Epidermal melanocyte (primary cell): ENCODE measurements around the gene DBN1.
"Not testable (repeated sequence)": the region's sequence is repeated elsewhere in the genome, so short reads cannot be mapped to it uniquely, and the experiment has no call there.

Experiments
- DNase-seq: peaks from one replicate; pipeline ENCODE4 v3.0.0; 2011; ENCODE audit warnings: low spot score; ENCODE audit not compliant: insufficient read length

DBN1 gene

DNA sequence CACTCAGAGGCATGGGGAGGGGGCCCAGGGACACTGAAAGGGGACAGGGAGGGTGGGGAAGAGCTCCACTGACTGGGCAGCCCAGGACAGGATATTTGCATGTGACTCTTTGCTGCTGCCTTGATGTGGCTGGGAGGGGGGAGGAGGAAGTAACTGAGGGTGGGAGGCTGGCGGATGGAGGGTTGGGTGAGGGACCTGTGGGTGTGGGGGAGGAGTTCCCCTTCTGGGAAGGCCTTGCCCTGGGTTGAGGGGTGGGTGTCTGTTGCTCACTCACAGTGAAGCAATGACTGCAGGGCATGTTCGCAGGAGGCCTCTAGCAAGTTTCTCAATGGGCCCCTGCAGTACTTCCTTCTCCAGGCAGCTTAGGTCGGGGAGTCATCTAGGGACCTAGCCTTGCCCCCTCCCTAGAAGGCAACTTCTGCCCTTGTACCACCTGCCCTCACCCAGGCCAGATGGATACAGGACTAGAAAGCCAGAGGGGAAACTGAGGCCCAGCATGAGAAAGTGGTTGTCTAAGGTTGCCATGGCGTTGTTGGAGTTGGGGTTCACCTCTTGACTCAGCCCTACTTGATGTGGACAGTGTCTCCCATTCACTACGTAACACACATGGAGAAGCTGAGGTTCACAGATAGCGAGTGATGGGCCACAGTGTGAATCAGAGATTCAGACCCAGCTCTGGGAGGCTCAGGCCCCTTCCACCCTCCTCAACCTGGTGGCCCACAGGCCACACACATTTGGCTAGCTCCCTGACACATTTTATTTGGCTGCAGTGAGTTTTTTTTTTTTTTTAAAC, 44.0 kb downstream of the DBN1 start:
- DNase-seq: no peak

DNA sequence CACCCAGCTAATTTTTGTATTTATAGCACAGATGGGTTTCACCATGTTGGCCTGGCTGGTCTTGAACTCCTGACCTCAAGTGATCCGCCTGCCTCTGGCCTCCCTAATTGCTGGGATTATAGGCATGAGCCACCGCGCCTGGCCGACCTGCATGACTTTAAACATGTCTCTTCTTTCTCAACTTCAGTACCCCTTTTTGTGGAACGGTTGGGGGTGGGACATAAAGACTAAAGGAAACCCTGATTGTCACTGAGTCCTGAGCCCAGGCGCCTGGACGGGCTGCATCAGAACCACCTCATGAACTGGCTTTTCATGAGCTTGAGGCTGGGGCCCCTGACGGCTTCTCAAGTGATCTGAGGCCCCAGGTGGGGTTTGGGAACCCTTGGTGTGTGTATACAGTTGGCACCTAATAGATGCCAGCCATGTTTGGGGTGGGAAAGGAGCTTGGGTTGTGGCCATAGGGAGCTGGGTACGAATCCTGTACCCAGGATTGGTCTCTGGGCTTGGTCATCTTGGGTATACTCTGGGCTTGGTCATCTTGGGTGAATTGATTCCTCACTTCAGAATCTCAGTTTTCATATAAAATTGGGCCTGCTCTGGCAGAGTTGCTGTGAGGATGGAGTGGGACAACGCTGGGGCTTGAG, 44.7 kb downstream of the DBN1 start:
- DNase-seq: no peak

DNA sequence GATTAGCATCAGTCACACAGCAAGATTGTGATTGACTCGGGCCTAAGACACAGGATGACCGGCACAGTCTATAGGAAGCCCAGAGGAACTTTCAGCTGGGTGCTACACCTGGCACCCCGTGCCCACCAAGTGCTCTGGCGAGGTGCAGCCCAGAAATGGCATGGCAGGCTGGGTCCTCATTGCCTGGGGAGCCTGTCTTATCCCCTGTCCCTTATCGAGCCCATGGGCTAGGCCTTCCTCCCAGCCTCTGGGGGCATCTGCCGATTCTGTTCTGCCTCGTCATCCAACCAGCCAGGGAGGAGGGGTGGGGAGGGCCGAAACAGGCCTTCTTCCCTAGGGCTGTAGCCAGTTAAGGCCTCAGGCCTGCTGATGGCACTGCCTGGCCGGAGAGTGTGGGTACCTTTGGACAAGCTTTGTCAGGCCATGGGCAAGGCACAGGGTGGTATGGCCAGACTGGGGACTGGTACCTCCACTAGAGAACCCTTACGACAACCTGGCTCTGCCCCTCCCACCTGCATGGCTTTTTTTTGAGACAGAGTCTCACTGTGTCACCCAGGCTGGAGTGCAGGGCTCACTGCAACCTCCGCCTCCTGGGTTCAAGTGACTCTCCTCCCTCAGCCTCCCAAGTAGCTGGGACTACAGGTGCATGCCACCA, 45.4 kb downstream of the DBN1 start:
- no peak for DNase-seq

DNA sequence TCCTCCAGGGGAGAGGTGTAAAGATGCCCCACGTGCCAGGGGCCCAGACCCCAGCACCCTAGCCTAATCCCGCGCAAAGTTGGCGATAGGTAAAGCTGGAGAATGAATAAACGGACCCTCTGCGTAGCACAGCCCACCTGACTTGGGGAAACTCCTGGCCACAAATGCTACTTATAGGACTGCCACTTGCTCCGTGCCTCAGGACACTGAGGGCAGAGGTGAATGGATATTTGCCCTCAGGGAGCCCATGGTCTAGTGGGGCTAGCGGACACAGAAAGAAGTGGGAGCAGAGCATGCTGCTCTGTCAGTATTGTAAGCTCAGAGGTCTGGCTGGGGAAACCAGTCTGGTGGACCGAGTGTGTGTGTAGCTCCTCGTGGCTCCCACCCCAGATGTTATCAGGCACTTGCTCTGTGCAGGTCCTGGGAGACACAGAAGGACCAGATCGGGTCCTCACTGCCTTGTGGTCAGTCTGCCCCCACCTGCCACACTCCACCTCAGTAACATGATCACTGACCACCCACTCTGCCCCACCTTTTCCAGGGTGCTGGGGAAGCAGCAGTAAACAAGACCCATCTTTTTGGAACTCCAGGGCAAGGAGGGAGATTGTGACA, 46.1 kb downstream of the DBN1 start:
- DNase-seq: no peak

DNA sequence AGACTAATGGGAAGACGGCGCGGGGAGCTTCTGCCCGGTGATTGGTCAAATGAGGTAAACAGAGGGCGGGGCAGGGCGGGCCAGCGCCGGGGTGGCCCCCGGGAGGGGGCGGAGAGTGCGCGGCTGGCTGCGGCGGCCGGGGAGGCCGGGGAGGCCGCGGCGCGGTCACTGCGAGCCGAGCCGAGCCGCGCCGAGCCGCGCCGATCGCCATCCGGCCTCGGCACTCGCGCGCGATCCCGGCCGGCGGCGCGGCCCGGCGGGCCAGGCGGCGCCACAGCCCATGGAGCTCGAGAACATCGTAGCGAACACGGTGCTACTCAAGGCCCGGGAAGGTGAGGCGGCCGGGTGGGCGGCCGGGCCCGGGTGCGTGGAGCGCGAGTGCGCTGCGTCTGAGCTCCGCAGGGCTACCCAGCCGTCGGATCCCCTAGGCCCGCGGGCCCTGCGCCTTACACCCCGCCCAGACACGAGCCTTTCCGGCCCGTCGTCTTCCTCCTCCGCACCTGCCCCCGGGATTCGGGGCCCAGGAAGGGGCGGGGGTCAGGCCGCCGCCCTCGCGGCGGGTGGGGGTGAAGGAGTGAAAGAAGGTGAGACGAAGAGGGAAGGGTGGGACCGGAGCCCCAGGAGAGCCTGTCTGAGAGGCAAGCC, 46.7 kb downstream of the DBN1 start, which contains the start of gene GRK6:
GRK6 (plus strand) TSS at position 111 of the 645 bp plus-strand sequence; CDS start at position 281, 170 bp downstream.
- no peak for DNase-seq

DNA sequence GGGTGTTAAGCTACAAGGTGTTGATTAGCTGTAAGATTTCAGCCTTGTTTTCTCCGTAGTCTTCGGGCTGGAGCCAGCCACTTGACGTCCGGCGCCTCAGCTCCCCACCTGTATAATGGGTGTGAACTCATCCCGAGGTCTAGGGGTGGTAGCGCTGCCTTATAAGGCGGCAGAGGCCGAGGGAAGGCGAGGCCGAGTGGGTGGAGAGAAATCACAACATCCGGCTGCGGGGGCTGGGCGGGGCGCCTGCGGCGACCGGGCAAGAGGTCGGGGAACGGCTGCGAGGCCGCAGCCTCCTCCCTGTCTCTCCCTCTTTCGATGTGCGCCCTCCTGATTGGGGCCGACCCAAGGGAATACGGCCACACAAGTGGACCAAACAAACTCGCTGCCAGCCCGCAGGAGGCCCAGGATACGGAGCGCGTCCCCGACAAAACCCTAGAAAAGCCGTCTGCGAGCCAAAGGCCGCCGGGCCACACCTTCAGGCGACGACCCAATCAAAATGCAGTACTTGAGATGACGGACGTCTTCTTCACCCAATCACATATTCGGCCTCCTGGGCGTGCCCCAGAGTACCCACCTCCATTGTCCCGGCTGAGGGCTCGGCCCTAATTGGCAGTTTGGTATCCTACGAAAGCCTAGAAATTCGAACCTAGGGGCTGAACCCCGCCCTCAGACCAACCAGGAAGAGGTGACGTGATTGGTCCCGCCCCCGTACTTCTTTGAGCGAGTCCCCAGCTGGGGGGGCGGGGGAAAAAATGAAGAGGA, 47.5 kb downstream of the DBN1 start:
- peak; percentile 99 for DNase-seq

DNA sequence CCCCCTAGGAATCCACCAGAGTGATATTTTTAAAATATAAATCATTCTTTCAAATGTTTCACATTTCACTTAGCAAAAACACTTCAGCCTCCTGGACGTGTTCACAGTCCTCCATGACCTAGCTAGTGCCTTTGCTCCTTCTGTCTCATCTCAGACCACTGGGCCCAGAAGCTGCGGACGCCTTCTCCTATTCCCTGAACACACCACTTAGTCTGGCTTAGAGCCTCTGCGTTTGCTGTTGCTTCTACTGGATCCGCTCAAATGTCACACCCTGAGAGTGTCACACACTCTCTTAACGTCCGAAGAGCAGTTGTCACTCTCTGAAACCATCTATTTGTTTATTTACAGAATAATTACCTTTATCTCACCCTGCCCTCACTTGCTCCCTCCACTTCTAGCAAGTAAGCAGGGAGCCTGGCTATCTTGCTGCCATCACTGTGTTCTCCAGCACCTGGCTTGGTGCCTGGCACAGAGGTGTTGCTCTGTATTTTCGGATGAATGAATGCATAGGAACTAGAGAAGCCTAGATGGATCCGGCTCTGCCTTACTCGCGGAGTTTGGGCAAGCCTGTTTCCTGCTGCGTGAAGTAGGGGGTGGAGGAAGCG, 48.1 kb downstream of the DBN1 start:
- no peak for DNase-seq

DNA sequence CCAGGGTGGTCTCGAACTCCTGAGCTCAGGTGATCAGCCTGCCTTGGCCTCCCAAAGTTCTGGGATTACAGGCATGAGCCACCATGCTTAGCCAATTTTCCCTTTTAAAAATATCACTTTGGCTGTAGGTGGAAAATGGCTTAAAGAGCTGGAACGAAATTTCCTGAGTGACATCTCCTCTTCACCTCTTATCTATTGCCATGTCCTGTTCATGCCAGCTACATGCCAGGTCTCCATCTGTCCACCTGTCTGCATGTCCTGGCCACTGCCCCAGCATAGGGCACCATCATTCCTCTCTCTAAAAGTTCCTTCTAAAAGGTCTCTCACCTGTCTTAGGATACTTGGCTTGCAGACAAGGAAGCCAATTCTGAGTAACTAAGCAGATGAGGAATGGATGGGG, 49.8 kb downstream of the DBN1 start:
- DNase-seq: no peak

DNA sequence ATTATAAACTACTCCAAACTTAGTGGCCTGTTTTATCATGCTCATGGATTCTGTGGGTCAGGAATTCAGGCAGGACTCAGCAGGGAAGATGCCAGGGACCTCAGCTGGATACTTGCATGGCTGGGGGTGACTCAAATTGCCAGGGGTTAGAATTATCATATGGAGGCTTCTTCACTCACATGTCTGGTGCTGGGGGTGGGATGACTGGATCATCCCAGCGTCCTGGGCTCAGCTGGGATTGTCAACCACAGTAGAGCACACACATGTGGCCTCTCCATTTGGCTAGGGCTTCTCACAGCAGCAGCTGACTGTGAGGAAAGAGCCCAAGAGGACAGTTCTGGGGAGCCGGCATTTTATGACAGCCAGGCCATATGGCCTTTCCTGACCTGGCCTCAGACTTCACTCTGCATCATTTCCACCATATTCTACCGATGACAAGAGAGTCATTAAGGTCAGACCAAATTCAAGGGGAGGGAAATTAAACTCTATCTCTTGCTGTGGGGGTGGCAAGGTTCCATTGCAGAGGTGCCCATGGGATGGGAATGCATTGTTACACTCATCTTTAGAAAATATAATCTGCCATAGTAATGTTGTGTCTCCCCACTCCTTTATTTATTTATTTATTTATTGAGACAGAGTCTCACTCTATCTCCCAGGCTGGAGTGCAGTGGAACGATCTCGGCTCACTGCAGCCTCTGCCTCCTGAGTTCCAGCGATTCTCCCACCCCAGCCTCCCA, 52.2 kb downstream of the DBN1 start:
- DNase-seq: no peak

DNA sequence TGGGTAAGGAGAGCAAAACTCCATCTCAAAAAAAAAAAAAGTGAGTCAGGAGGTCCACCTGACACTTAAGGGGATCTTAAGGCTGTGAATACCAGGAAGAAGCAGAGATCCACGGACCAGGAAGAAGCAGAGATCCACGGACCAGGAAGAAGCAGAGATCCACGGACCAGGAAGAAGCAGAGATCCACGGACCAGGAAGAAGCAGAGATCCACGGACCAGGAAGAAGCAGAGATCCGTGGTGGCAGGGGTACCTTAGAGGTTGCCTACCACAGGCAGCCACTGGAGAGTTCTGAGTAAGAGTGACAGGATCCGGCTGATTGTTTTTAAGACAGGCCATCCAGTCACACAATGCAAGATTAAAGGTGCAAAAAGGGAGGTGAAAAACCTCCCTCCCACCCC, 53.0 kb downstream of the DBN1 start:
- DNase-seq: not testable (repeated sequence)

DNA sequence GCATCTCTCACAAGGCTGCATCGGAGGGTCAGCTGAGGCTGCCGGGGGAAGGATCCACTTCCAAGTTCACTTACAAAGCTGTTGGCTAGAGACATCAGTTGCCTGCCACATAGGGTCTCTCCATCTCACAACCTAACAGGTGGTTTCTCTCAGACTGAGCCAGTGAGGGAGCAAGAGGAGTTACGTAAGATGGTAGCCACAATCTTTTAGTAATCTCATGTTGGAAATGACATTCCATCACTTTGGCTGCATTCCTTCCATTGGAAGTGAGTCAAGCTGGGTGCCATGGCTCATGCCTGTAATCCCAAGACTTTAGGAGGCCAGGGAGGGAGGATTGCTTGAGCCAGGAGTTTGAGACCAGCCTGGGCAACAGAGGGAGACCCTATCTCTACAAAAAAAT, 54.4 kb downstream of the DBN1 start:
- DNase-seq: no peak

DNA sequence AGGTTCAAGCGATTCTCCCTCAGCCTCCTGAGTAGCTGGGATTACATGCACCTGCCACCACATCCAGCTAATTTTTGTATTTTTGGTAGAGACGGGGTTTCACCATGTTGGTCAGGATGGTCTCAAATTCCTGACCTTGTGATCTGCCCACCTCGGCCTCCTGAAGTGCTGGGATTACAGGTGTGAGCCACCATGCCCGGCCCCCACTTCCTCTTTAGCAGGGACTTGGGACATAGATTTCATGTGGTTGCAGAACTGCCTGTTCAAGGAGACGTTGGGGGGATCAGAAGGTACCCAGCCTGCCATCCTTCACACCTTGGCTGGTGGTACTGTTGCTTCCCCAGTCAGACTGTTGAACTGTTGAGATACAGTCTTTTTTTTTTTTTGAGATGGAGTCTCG, 56.4 kb downstream of the DBN1 start:
- not testable (repeated sequence) for DNase-seq

DNA sequence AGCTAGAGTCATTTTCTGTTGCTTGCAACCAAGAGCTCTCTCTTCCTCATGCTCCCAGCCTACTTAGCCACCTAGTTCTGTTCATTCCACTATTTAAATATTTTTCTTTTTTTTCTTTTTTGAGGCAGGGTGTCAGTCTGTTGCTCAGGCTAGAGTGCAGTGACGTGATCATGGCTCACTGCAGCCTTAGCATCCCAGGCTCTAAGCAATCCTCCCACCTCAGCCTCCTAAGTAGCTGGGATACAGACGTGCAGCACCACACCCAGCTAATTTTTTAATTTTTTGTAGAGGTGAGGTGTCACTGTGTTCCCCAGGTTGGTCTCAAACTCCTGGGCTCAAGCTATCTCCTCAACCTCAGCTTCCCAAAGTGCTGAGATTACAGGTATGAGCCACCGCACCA, 59.0 kb downstream of the DBN1 start:
- DNase-seq: no peak

DNA sequence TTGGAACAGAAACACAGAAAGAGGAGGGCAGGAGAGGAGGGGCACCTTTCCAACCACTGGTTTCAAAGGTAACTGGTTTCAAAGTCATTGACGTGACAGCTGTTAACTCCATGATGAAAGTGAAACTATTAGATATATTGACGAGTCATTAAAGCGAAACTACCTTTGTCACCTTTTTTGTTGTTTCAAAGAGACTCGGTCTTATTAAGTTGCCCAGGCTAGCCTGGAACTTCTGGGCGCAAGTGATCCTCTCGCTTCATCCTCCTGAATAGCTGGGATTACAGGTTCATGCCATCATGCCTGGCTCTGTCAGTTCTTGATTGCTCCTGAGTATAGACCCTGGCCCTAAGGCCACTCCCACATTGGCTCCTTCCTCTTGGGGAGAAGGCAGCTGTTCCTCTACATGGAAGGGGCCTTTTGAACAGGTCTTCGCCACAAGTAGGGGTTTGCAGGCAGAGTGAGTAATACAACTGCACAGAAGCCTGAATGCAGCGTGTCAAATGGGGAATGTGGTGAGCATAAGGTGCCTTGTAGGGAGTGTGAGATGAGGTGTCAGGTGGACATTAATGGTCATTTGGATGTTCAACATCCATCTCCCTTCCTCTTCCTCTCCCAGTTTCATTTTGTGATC, 60.7 kb downstream of the DBN1 start:
- no peak for DNase-seq

DNA sequence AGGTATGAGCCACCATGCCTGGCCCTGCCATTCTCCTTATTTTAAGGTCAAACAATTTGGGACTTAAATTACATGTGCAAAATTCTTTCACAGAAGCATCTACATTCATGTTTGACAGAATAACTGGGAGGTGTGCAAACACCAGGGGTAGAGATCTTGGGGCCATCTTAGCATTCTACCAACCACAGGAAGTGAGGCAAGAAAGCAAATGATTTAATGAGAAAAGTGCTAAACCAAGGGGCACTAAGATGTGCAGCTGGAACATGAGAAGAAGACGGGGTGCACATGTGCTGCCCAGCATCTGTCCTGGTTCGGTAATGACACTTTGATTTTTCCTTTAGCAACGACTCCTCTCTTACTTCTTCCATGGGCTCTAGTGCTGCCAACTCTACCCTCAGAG, 62.9 kb downstream of the DBN1 start:
- DNase-seq: no peak

DNA sequence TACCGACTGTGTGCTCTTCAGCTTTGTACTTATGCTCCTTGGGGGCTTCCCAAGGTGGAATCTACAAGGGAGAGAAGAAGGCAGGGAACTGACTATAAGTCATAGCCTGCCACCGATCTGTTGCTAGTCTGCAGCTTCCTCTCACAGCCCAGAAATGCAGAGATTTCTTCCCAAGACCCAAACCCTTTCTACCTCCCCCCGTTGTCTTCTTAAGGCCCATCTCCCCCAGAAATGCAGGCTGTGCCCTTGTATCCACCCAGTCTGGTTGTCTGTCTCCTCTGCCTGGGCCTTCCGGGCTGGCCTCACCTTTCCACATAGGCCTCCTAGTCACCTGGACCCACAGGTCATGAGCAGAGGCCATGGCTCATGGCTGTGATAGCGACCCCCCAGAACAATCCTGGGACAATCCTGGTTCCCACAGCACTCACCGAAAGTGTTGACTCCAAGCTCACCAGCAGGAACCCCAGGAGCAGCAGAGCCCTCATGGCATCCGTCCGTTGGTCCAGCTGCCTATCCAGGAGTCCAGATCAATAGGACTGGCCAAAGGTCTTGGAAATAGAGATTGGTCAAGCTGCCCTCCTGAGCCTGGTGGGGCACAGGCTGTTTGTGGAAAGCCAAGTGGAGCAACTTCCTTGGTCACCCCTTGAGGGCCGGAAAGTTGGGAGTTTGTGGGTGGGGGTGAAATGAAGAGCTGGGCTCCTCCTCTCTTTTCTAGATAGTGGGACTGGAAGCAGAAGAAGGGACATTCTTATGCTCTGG, 64.2 kb downstream of the DBN1 start, which contains the start of gene F12:
F12 (minus strand) TSS at position 522 of the 759 bp plus-strand sequence; CDS start at position 485, 37 bp downstream.
- DNase-seq: no peak
